Subcutaneous abdominal adipose tissue (tissue), 5 donors: Measurements from ENCODE around the gene MYOM3.

Experiments used
- H3K27ac ChIP-seq: one replicate; pipeline ENCODE4 v1.7.0; 2013; ENCODE audit warnings: low read depth, mild to moderate bottlenecking, inconsistent platforms, low read length, moderate library complexity
- H3K27me3 ChIP-seq, 5 donors: one replicate each; pipeline ENCODE4 v1.7.0; 2013; ENCODE audit warnings: low read length in 5 of 5, inconsistent platforms in 1 of 5; ENCODE audit not compliant: control insufficient read depth in 5 of 5, insufficient read depth in 4 of 5
- H3K36me3 ChIP-seq, 5 donors: one replicate each; pipeline ENCODE4 v1.7.0; 2013; ENCODE audit warnings: low read length in 5 of 5; ENCODE audit not compliant: control insufficient read depth in 5 of 5, insufficient read depth in 5 of 5
- H3K4me1 ChIP-seq, 5 donors: one replicate each; pipeline ENCODE4 v1.7.0; 2013; ENCODE audit warnings: low read length in 5 of 5, mild to moderate bottlenecking in 3 of 5, moderate library complexity in 1 of 5; ENCODE audit not compliant: control insufficient read depth in 5 of 5, insufficient read depth in 5 of 5
- H3K4me3 ChIP-seq, 5 donors: one replicate each; pipeline ENCODE4 v1.7.0; 2013; ENCODE audit warnings: low read length in 5 of 5, low read depth in 1 of 5
- H3K9ac ChIP-seq, 5 donors: one replicate each; pipeline ENCODE4 v1.7.0; 2013; ENCODE audit warnings: low read length in 5 of 5, mild to moderate bottlenecking in 4 of 5, moderate library complexity in 3 of 5
- H3K9me3 ChIP-seq, 5 donors: one replicate each; pipeline ENCODE4 v1.7.0; 2013; ENCODE audit warnings: low read length in 5 of 5; ENCODE audit not compliant: control insufficient read depth in 5 of 5
- donor health status: healthy.
- donor health status: healthy.
- donor health status: healthy.
- donor health status: healthy.
- donor health status: healthy.

MYOM3 gene

DNA sequence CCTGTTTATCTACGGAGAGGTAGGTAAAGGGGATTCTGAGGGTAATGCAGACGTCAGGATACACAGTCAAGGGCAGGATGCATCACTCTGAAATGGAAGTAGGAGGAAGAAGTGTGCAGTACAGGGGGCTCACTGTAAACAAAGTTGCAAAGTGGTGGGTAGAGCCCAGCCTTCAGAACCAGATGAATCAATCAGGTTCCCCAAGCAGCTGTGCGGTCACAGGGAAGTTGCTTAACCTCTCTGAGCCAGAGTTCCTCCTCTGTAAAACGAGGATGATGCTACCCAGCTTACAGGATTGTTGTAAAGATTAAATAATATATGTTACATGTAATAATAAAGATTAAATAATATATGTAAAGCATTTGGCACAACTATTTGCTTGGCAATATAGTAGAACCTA lies 13.5 kb upstream of the MYOM3 start:
- Histone ChIP-seq H3K9ac (no peak overlapping the region), H3K9me3 (peaks cover 3 to 8% (median 6%) of the 10 kb centered on the region in 5 donors), H3K36me3 (no peaks in the 10 kb centered on the region), H3K4me3 (no peak overlapping the region), H3K27me3 (no peaks in the 10 kb centered on the region), H3K27ac (no peak overlapping the region), H3K4me1 (peaks cover 0 to 11% (median 10%) of the 10 kb centered on the region in 5 donors)

GRCh38 chr1:24124980-24125379 lies 13.0 kb upstream of the MYOM3 start:
- H3K27ac ChIP-seq = no peak overlapping the region
- H3K4me3 ChIP-seq = no peak overlapping the region
- peaks cover 0 to 4% (median 1%) of the 10 kb centered on the region in 5 donors for H3K9me3 ChIP-seq
- H3K27me3 ChIP-seq = no peaks in the 10 kb centered on the region
- H3K9ac ChIP-seq = no peak overlapping the region
- peaks cover 4 to 16% (median 15%) of the 10 kb centered on the region in 5 donors for H3K4me1 ChIP-seq
- no peaks in the 10 kb centered on the region for H3K36me3 ChIP-seq

DNA sequence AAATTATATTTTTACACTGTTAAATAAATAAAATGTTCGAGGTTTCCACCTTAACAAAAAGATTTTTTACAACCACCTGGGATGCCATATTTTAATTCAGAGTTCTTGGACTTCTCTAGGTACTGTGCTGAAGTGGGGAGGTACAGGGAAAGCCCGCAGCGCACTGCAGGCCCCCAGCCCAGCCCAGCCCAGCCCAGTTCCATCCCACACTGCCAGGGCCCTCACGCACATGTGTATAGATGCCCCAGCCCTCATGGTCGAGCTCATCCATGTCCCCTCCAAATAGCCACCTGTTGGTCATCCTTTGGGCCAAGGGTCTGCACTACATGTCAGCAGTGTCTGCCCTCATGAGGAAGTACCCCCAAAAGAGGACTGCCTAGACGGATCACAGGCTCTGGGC lies 11.7 kb upstream of the MYOM3 start:
- H3K27ac ChIP-seq = no peak overlapping the region
- H3K36me3 ChIP-seq = no peaks in the 10 kb centered on the region
- H3K27me3 ChIP-seq = no peaks in the 10 kb centered on the region
- H3K4me1 ChIP-seq = peaks cover 7 to 23% (median 20%) of the 10 kb centered on the region in 5 donors
- H3K9me3 ChIP-seq = no peaks in the 10 kb centered on the region
- H3K4me3 ChIP-seq = no peak overlapping the region
- H3K9ac ChIP-seq = no peak overlapping the region

- no peaks in the 10 kb centered on the region for H3K36me3 ChIP-seq
- H3K27ac ChIP-seq = no peak overlapping the region
- no peaks in the 10 kb centered on the region for H3K9me3 ChIP-seq
- no peak overlapping the region for H3K4me3 ChIP-seq
- H3K27me3 ChIP-seq = peaks cover 0 to under 1% (median 0%) of the 10 kb centered on the region in 5 donors
- H3K9ac ChIP-seq = no peak overlapping the region
- peaks cover 7 to 23% (median 20%) of the 10 kb centered on the region in 5 donors for H3K4me1 ChIP-seq
Observed at GRCh38 chr1:24122776-24123175, 10.8 kb upstream of the MYOM3 start.

DNA sequence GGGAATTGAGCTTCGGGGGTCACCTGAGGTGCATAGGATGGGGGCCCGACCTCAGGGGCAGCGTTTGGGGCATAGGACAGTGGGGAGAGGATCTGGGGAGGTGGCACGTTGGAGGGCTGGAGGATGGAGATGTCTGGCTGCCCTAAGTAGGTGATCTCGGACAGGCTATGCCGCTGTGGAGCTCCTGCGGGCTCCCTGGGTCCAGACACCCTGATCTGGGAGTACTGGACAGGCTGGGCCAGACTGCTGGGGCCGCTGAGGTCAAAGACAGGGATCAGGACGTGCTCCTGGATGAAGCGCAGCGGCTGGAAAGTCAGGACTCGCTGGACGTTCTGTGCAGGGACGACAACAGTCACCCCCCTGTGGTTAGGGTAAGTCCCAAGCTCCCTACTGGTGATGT lies 9.5 kb upstream of the MYOM3 start:
- H3K4me3 ChIP-seq = no peak overlapping the region
- H3K4me1 ChIP-seq = peaks cover 7 to 23% (median 20%) of the 10 kb centered on the region in 5 donors
- H3K27ac ChIP-seq = no peak overlapping the region
- no peaks in the 10 kb centered on the region for H3K9me3 ChIP-seq
- H3K9ac ChIP-seq = no peak overlapping the region
- no peaks in the 10 kb centered on the region for H3K36me3 ChIP-seq
- H3K27me3 ChIP-seq = peaks cover 0 to 4% (median 1%) of the 10 kb centered on the region in 5 donors

- Histone ChIP-seq H3K27ac (no peak overlapping the region), H3K4me1 (peaks cover 7 to 21% (median 20%) of the 10 kb centered on the region in 5 donors)
Observed at GRCh38 chr1:24120965-24121364, 9.0 kb upstream of the MYOM3 start.

DNA sequence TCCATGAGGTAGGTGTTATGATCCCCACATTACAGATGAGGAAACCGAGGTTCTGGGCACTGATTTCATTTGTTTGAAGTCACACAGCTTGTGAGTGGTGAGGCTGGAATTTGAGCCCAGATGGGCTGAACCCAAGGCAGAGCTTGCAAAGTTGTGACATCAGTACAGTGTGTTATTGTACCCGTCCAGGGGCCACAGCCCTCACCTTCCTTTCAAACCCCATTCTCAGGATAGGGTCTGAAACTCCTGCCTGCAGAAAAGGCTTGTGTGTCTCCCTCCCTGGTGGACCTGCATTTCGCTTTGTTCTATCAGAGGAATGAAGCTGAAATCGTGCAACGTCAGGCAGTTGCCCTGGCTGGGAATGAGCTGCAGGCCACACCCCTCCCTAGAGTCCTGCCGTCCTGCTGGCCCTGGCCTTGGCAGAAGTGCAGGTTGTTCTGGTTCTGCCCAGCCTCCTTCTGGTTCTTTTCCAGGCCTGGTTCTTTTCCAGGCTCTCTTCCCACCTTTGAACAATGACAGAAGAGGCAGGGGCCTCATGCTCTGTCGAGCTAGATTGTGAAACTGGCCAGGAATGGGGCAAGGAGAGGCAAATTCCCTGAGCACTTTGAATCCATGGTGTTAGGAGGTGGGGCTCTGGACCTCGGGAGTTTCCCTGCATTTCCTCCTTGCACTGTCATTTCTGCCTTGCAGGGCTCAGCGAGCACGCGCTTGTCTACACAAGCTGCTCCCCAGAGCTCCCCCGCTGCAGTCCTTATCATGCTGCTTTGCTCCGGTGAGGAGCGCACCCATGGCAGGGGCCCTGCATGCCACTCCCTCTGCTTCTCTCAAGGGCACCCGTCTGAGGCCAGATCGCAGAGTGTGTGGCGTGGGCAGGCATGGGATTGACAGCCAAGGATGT lies 8.2 kb upstream of the MYOM3 start:
- no peak overlapping the region for H3K27ac ChIP-seq
- no peaks in the 10 kb centered on the region for H3K36me3 ChIP-seq
- peaks cover 0 to 8% (median 4%) of the 10 kb centered on the region in 5 donors for H3K27me3 ChIP-seq
- no peaks in the 10 kb centered on the region for H3K9me3 ChIP-seq
- H3K9ac ChIP-seq = no peak overlapping the region
- peaks cover 7 to 19% (median 18%) of the 10 kb centered on the region in 5 donors for H3K4me1 ChIP-seq
- H3K4me3 ChIP-seq = peak overlapping the region in 4 of 5 donors; percentile 1 to 28 (median 17)

More at GRCh38 chr1:24120965-24121364, 9.0 kb upstream of the MYOM3 start:
- Histone ChIP-seq H3K9ac (no peak overlapping the region), H3K4me3 (no peak overlapping the region), H3K9me3 (no peaks in the 10 kb centered on the region), H3K27me3 (peaks cover 0 to 8% (median 2%) of the 10 kb centered on the region in 5 donors), H3K36me3 (no peaks in the 10 kb centered on the region)

- peaks cover 7 to 19% (median 18%) of the 10 kb centered on the region in 5 donors for H3K4me1 ChIP-seq
- H3K36me3 ChIP-seq = no peaks in the 10 kb centered on the region
- H3K4me3 ChIP-seq = no peak overlapping the region
- no peak overlapping the region for H3K9ac ChIP-seq
- H3K27ac ChIP-seq = no peak overlapping the region
- H3K9me3 ChIP-seq = no peaks in the 10 kb centered on the region
- H3K27me3 ChIP-seq = peaks cover 0 to 13% (median 4%) of the 10 kb centered on the region in 5 donors
Observed at GRCh38 chr1:24119489-24119858, 7.5 kb upstream of the MYOM3 start.

- H3K4me3 ChIP-seq = no peak overlapping the region
- no peak overlapping the region for H3K27ac ChIP-seq
- H3K36me3 ChIP-seq = no peaks in the 10 kb centered on the region
- no peaks in the 10 kb centered on the region for H3K9me3 ChIP-seq
- H3K9ac ChIP-seq = no peak overlapping the region
- H3K27me3 ChIP-seq = peaks cover 0 to 17% (median 4%) of the 10 kb centered on the region in 5 donors
- H3K4me1 ChIP-seq = peaks cover 7 to 19% (median 18%) of the 10 kb centered on the region in 5 donors
Observed at GRCh38 chr1:24118410-24119242, 6.7 kb upstream of the MYOM3 start.
